ENCODE measurements around the gene UNC13B.

Gene UNC13B

GRCh38 chr9:35448496-35448895, 286.7 kb downstream of the UNC13B start:
- DNase-seq: no peak

GRCh38 chr9:35452481-35452880, 290.7 kb downstream of the UNC13B start:
- DNase-seq: no peak

- no peak for DNase-seq
Observed at GRCh38 chr9:35453786-35454185, 292.0 kb downstream of the UNC13B start.

Data from hippocampal formation (tissue), 2 donors.